ENCODE measurements around the gene TMEM263.
"Not testable (repeated sequence)": the region's sequence is repeated elsewhere in the genome, so short reads cannot be mapped to it uniquely, and the experiment has no call there.

TMEM263 gene

GRCh38 chr12:106986625-106987389 lies 31.1 kb downstream of the TMEM263 start, which contains the start of gene MTERF2:
MTERF2 (minus strand) TSS chr12:106987146; CDS start chr12:106978714, 8,432 bp downstream.
- POLR2A ChIA-PET: interaction anchor here (0.5 kb wide), 1 partner anchor 70 kb away, joined by 3 read pairs; no protein-coding TSS in a partner anchor
- peaks cover 3 to 17% (median 8%) of the 10 kb centered on the region in 4 experiments for H3K4me1 ChIP-seq (ENCODE audit: control extremely low read depth in 1 of 4, control insufficient read depth in 4 of 4, insufficient read depth in 4 of 4, low read length in 3 of 4)
- peak within 1 kb of the TSS in 1 of 2 experiments; percentile 74 for H3K27ac ChIP-seq (ENCODE audit: insufficient read depth in 1 of 2, low read depth in 1 of 2, low read length in 2 of 2, poor library complexity in 1 of 2, severe bottlenecking in 2 of 2)
- 0% methylated on average over 47 of the region's 50 CpGs for whole genome bisulfite sequencing (ENCODE audit: insufficient coverage)
- H3K36me3 ChIP-seq (ENCODE audit: control insufficient read depth in 4 of 4, insufficient read depth in 4 of 4, low read length in 3 of 4): peaks cover 0 to 6% (median 0%) of the 10 kb centered on the region in 4 experiments
- CTCF ChIA-PET: interaction anchor here (1.4 to 1.6 kb wide), 2 partner anchors 9 to 14 kb away, joined by 4 to 5 read pairs; no protein-coding TSS in a partner anchor
- no peaks in the 10 kb centered on the region for H3K9me3 ChIP-seq (ENCODE audit: control extremely low read depth in 1 of 5, control insufficient read depth in 4 of 5, insufficient read depth in 2 of 5, low read depth in 1 of 5, low read length in 4 of 5)
- peak within 1 kb of the TSS; percentile 78 to 92 (median 84) for H3K4me3 ChIP-seq (ENCODE audit: control insufficient read depth in 1 of 7, extremely low read depth in 1 of 7, insufficient read depth in 4 of 7, low read depth in 2 of 7, low read length in 6 of 7)
- DNase-seq: peak; percentile 70 to 88 (median 83)
- no peaks in the 10 kb centered on the region for H3K27me3 ChIP-seq (replicated peaks in 2 of 5; ENCODE audit: control insufficient read depth in 4 of 5, insufficient read depth in 5 of 5, low read length in 4 of 5)

- H3K9me3 ChIP-seq (ENCODE audit: control extremely low read depth in 1 of 5, control insufficient read depth in 4 of 5, insufficient read depth in 2 of 5, low read depth in 1 of 5, low read length in 4 of 5): no peaks in the 10 kb centered on the region
- H3K36me3 ChIP-seq (ENCODE audit: control insufficient read depth in 4 of 4, insufficient read depth in 4 of 4, low read length in 3 of 4): peaks cover 0 to 6% (median 0%) of the 10 kb centered on the region in 4 experiments
- no peak overlapping the region for H3K27ac ChIP-seq (ENCODE audit: insufficient read depth in 1 of 2, low read depth in 1 of 2, low read length in 2 of 2, poor library complexity in 1 of 2, severe bottlenecking in 2 of 2)
- H3K4me1 ChIP-seq (ENCODE audit: control extremely low read depth in 1 of 4, control insufficient read depth in 4 of 4, insufficient read depth in 4 of 4, low read length in 3 of 4): peaks cover 3 to 17% (median 8%) of the 10 kb centered on the region in 4 experiments
- H3K27me3 ChIP-seq (replicated peaks in 2 of 5; ENCODE audit: control insufficient read depth in 4 of 5, insufficient read depth in 5 of 5, low read length in 4 of 5): no peaks in the 10 kb centered on the region
- DNase-seq: no peak
- POLR2A ChIA-PET: no interaction called here
- 88% methylated on average over 6 of the region's 6 CpGs for WGBS (ENCODE audit: insufficient coverage)
- CTCF ChIA-PET: interaction anchor here (1.6 kb wide), 1 partner anchor 10 kb away, joined by 4 read pairs; no protein-coding TSS in a partner anchor
- H3K4me3 ChIP-seq (ENCODE audit: control insufficient read depth in 1 of 7, extremely low read depth in 1 of 7, insufficient read depth in 4 of 7, low read depth in 2 of 7, low read length in 6 of 7): peak overlapping the region in 1 of 7 experiments; percentile 87
Observed at GRCh38 chr12:106987846-106988245, 32.1 kb downstream of the TMEM263 start.

GRCh38 chr12:106994579-106995220 lies 39.0 kb downstream of the TMEM263 start:
- ChIA-PET CTCF (interaction anchor here (0.8 kb wide), 1 partner anchor 25 kb away, joined by 3 read pairs; no protein-coding TSS in a partner anchor), POLR2A (no interaction called here)
- Histone ChIP-seq H3K4me3 (ENCODE audit: control insufficient read depth in 1 of 7, extremely low read depth in 1 of 7, insufficient read depth in 4 of 7, low read depth in 2 of 7, low read length in 6 of 7) (no peak overlapping the region), H3K27me3 (replicated peaks in 2 of 5; ENCODE audit: control insufficient read depth in 4 of 5, insufficient read depth in 5 of 5, low read length in 4 of 5) (no peaks in the 10 kb centered on the region), H3K36me3 (ENCODE audit: control insufficient read depth in 4 of 4, insufficient read depth in 4 of 4, low read length in 3 of 4) (peaks cover 3 to 18% (median 6%) of the 10 kb centered on the region in 4 experiments), H3K4me1 (ENCODE audit: control extremely low read depth in 1 of 4, control insufficient read depth in 4 of 4, insufficient read depth in 4 of 4, low read length in 3 of 4) (no peaks in the 10 kb centered on the region), H3K27ac (ENCODE audit: insufficient read depth in 1 of 2, low read depth in 1 of 2, low read length in 2 of 2, poor library complexity in 1 of 2, severe bottlenecking in 2 of 2) (no peak overlapping the region), H3K9me3 (ENCODE audit: control extremely low read depth in 1 of 5, control insufficient read depth in 4 of 5, insufficient read depth in 2 of 5, low read depth in 1 of 5, low read length in 4 of 5) (no peaks in the 10 kb centered on the region)
- no peak for DNase-seq
- WGBS (ENCODE audit: insufficient coverage): 100% methylated on average over 2 of the region's 2 CpGs

- POLR2A ChIA-PET; H3K9me3 ChIP-seq (ENCODE audit: control extremely low read depth in 1 of 5, control insufficient read depth in 4 of 5, insufficient read depth in 2 of 5, low read depth in 1 of 5, low read length in 4 of 5); H3K27ac ChIP-seq (ENCODE audit: insufficient read depth in 1 of 2, low read depth in 1 of 2, low read length in 2 of 2, poor library complexity in 1 of 2, severe bottlenecking in 2 of 2); CTCF ChIA-PET; H3K27me3 ChIP-seq (replicated peaks in 2 of 5; ENCODE audit: control insufficient read depth in 4 of 5, insufficient read depth in 5 of 5, low read length in 4 of 5); H3K4me1 ChIP-seq (ENCODE audit: control extremely low read depth in 1 of 4, control insufficient read depth in 4 of 4, insufficient read depth in 4 of 4, low read length in 3 of 4); DNase-seq; H3K4me3 ChIP-seq (ENCODE audit: control insufficient read depth in 1 of 7, extremely low read depth in 1 of 7, insufficient read depth in 4 of 7, low read depth in 2 of 7, low read length in 6 of 7): not testable (repeated sequence)
- peaks cover 3 to 19% (median 6%) of the 10 kb centered on the region in 4 experiments for H3K36me3 ChIP-seq (ENCODE audit: control insufficient read depth in 4 of 4, insufficient read depth in 4 of 4, low read length in 3 of 4)
- 100% methylated on average over 1 of the region's 5 CpGs for WGBS (ENCODE audit: insufficient coverage)
Observed at GRCh38 chr12:106996102-106996501, 40.4 kb downstream of the TMEM263 start.

GRCh38 chr12:106997916-106998315 lies 42.2 kb downstream of the TMEM263 start:
- Histone ChIP-seq H3K9me3 (ENCODE audit: control extremely low read depth in 1 of 5, control insufficient read depth in 4 of 5, insufficient read depth in 2 of 5, low read depth in 1 of 5, low read length in 4 of 5) (peaks cover 0 to 2% (median 0%) of the 10 kb centered on the region in 5 experiments), H3K4me1 (ENCODE audit: control extremely low read depth in 1 of 4, control insufficient read depth in 4 of 4, insufficient read depth in 4 of 4, low read length in 3 of 4) (no peaks in the 10 kb centered on the region), H3K27me3 (replicated peaks in 2 of 5; ENCODE audit: control insufficient read depth in 4 of 5, insufficient read depth in 5 of 5, low read length in 4 of 5) (no peaks in the 10 kb centered on the region), H3K36me3 (ENCODE audit: control insufficient read depth in 4 of 4, insufficient read depth in 4 of 4, low read length in 3 of 4) (peaks cover 3 to 19% (median 8%) of the 10 kb centered on the region in 4 experiments), H3K4me3 (ENCODE audit: control insufficient read depth in 1 of 7, extremely low read depth in 1 of 7, insufficient read depth in 4 of 7, low read depth in 2 of 7, low read length in 6 of 7) (no peak overlapping the region), H3K27ac (ENCODE audit: insufficient read depth in 1 of 2, low read depth in 1 of 2, low read length in 2 of 2, poor library complexity in 1 of 2, severe bottlenecking in 2 of 2) (no peak overlapping the region)
- WGBS (ENCODE audit: insufficient coverage): 100% methylated on average over 1 of the region's 1 CpG
- DNase-seq: no peak
- ChIA-PET CTCF (interaction anchor here (1.0 kb wide), 1 partner anchor 10 kb away, joined by 3 read pairs; no protein-coding TSS in a partner anchor), POLR2A (no interaction called here)

GRCh38 chr12:106999446-106999845 lies 43.7 kb downstream of the TMEM263 start:
- WGBS (ENCODE audit: insufficient coverage): 100% methylated on average over 3 of the region's 6 CpGs
- Histone ChIP-seq H3K36me3 (ENCODE audit: control insufficient read depth in 4 of 4, insufficient read depth in 4 of 4, low read length in 3 of 4) (peaks cover 3 to 19% (median 8%) of the 10 kb centered on the region in 4 experiments), H3K27ac (ENCODE audit: insufficient read depth in 1 of 2, low read depth in 1 of 2, low read length in 2 of 2, poor library complexity in 1 of 2, severe bottlenecking in 2 of 2) (no peak overlapping the region), H3K9me3 (ENCODE audit: control extremely low read depth in 1 of 5, control insufficient read depth in 4 of 5, insufficient read depth in 2 of 5, low read depth in 1 of 5, low read length in 4 of 5) (peaks cover 0 to 2% (median 0%) of the 10 kb centered on the region in 5 experiments), H3K4me1 (ENCODE audit: control extremely low read depth in 1 of 4, control insufficient read depth in 4 of 4, insufficient read depth in 4 of 4, low read length in 3 of 4) (no peaks in the 10 kb centered on the region), H3K4me3 (ENCODE audit: control insufficient read depth in 1 of 7, extremely low read depth in 1 of 7, insufficient read depth in 4 of 7, low read depth in 2 of 7, low read length in 6 of 7) (no peak overlapping the region), H3K27me3 (replicated peaks in 2 of 5; ENCODE audit: control insufficient read depth in 4 of 5, insufficient read depth in 5 of 5, low read length in 4 of 5) (no peaks in the 10 kb centered on the region)
- ChIA-PET POLR2A (no interaction called here), CTCF (interaction anchor here (0.7 kb wide), 1 partner anchor 1683 kb away, joined by 3 read pairs; no protein-coding TSS in a partner anchor)
- DNase-seq: no peak
